Mucosa of rectum (tissue), 2 donors: ENCODE data around the gene MAPK1.
"Not testable (repeated sequence)": the region's sequence is repeated elsewhere in the genome, so short reads cannot be mapped to it uniquely, and the experiment has no call there.

ENCODE experiments used
- H3K27ac ChIP-seq, 2 donors: one replicate each; pipeline ENCODE4 v1.7.0; 2013; ENCODE audit warnings: inconsistent platforms in 2 of 2, low read depth in 2 of 2, low read length in 2 of 2
- H3K27me3 ChIP-seq, 2 donors: one replicate each; pipeline ENCODE4 v1.7.0; 2013; ENCODE audit warnings: low read length in 2 of 2; ENCODE audit not compliant: control insufficient read depth in 2 of 2, insufficient read depth in 2 of 2
- H3K36me3 ChIP-seq, 2 donors: one replicate each; pipeline ENCODE4 v1.7.0; 2013; ENCODE audit warnings: low read length in 2 of 2; ENCODE audit not compliant: control insufficient read depth in 2 of 2, insufficient read depth in 2 of 2
- H3K4me1 ChIP-seq, 2 donors: one replicate each; pipeline ENCODE4 v1.7.0; 2013; ENCODE audit warnings: low read length in 2 of 2, mild to moderate bottlenecking in 1 of 2; ENCODE audit not compliant: control insufficient read depth in 2 of 2, insufficient read depth in 2 of 2
- H3K4me3 ChIP-seq, 2 donors: one replicate each; pipeline ENCODE4 v1.7.0; 2013; ENCODE audit warnings: low read length in 2 of 2
- H3K9ac ChIP-seq, 2 donors: one replicate each; pipeline ENCODE4 v1.7.0; 2013; ENCODE audit warnings: low read length in 2 of 2, low read depth in 1 of 2, mild to moderate bottlenecking in 1 of 2
- H3K9me3 ChIP-seq, 2 donors: one replicate each; pipeline ENCODE4 v1.7.0; 2013; ENCODE audit warnings: low read length in 2 of 2; ENCODE audit not compliant: control insufficient read depth in 2 of 2
- donor health status: healthy.
- donor health status: Normal muscosa, but diverticular disease.

The MAPK1 gene

GRCh38 chr22:21716395-21717122 lies 150.9 kb downstream of the MAPK1 start:
- H3K9ac ChIP-seq, H3K9me3 ChIP-seq, H3K27ac ChIP-seq, H3K36me3 ChIP-seq, H3K4me1 ChIP-seq, H3K27me3 ChIP-seq, H3K4me3 ChIP-seq: not testable (repeated sequence)

- Histone ChIP-seq H3K27me3 (no peaks in the 10 kb centered on the region), H3K36me3 (peaks cover 0 to 2% of the 10 kb centered on the region in 2 donors), H3K4me1 (peaks cover 0 to 3% of the 10 kb centered on the region in 2 donors), H3K9me3 (no peaks in the 10 kb centered on the region), H3K27ac (no peak overlapping the region), H3K4me3 (no peak overlapping the region), H3K9ac (no peak overlapping the region)
Observed at GRCh38 chr22:21714786-21715185, 152.7 kb downstream of the MAPK1 start.

- H3K27me3 ChIP-seq, result no peaks in the 10 kb centered on the region
- H3K4me3 ChIP-seq, result no peak overlapping the region
- peaks cover 0 to 3% of the 10 kb centered on the region in 2 donors for H3K36me3 ChIP-seq
- no peak overlapping the region for H3K27ac ChIP-seq
- H3K9ac ChIP-seq, result no peak overlapping the region
- H3K9me3 ChIP-seq, result no peaks in the 10 kb centered on the region
- peaks cover 0 to 3% of the 10 kb centered on the region in 2 donors for H3K4me1 ChIP-seq
Observed at GRCh38 chr22:21714059-21714770, 153.2 kb downstream of the MAPK1 start.

- H3K27ac ChIP-seq, result no peak overlapping the region
- no peaks in the 10 kb centered on the region for H3K9me3 ChIP-seq
- no peak overlapping the region for H3K9ac ChIP-seq
- no peaks in the 10 kb centered on the region for H3K27me3 ChIP-seq
- H3K36me3 ChIP-seq, result peaks cover 0 to 3% of the 10 kb centered on the region in 2 donors
- H3K4me3 ChIP-seq, result no peak overlapping the region
- peaks cover 0 to 3% of the 10 kb centered on the region in 2 donors for H3K4me1 ChIP-seq
Observed at GRCh38 chr22:21713428-21714058, 153.9 kb downstream of the MAPK1 start.

GRCh38 chr22:21712751-21713427 lies 154.6 kb downstream of the MAPK1 start:
- no peaks in the 10 kb centered on the region for H3K9me3 ChIP-seq
- H3K9ac ChIP-seq, result no peak overlapping the region
- peaks cover 0 to 3% of the 10 kb centered on the region in 2 donors for H3K4me1 ChIP-seq
- no peak overlapping the region for H3K4me3 ChIP-seq
- H3K27me3 ChIP-seq, result no peaks in the 10 kb centered on the region
- H3K36me3 ChIP-seq, result peaks cover 0 to 3% of the 10 kb centered on the region in 2 donors
- no peak overlapping the region for H3K27ac ChIP-seq

GRCh38 chr22:21711851-21712250 lies 155.6 kb downstream of the MAPK1 start:
- no peak overlapping the region for H3K27ac ChIP-seq
- no peak overlapping the region for H3K9ac ChIP-seq
- H3K27me3 ChIP-seq, result no peaks in the 10 kb centered on the region
- H3K4me3 ChIP-seq, result no peak overlapping the region
- H3K4me1 ChIP-seq, result peaks cover 0 to 3% of the 10 kb centered on the region in 2 donors
- H3K9me3 ChIP-seq, result no peaks in the 10 kb centered on the region
- H3K36me3 ChIP-seq, result peaks cover 0 to 3% of the 10 kb centered on the region in 2 donors

GRCh38 chr22:21710156-21710555 lies 157.3 kb downstream of the MAPK1 start:
- H3K9me3 ChIP-seq, result no peaks in the 10 kb centered on the region
- no peak overlapping the region for H3K4me3 ChIP-seq
- H3K4me1 ChIP-seq, result peaks cover 0 to 3% of the 10 kb centered on the region in 2 donors
- peaks cover 0 to 3% of the 10 kb centered on the region in 2 donors for H3K36me3 ChIP-seq
- no peak overlapping the region for H3K27ac ChIP-seq
- H3K27me3 ChIP-seq, result no peaks in the 10 kb centered on the region
- H3K9ac ChIP-seq, result no peak overlapping the region

GRCh38 chr22:21709688-21710087 lies 157.8 kb downstream of the MAPK1 start:
- H3K27ac ChIP-seq, result no peak overlapping the region

GRCh38 chr22:21708960-21709359 lies 158.5 kb downstream of the MAPK1 start:
- Histone ChIP-seq H3K36me3 (peaks cover 0 to 3% of the 10 kb centered on the region in 2 donors), H3K27ac (no peak overlapping the region), H3K4me3 (no peak overlapping the region), H3K9ac (no peak overlapping the region), H3K4me1 (peaks cover 0 to 3% of the 10 kb centered on the region in 2 donors), H3K27me3 (no peaks in the 10 kb centered on the region), H3K9me3 (no peaks in the 10 kb centered on the region)

More at GRCh38 chr22:21709688-21710087, 157.8 kb downstream of the MAPK1 start:
- Histone ChIP-seq H3K4me1 (peaks cover 0 to 3% of the 10 kb centered on the region in 2 donors), H3K27me3 (no peaks in the 10 kb centered on the region), H3K9ac (no peak overlapping the region), H3K36me3 (peaks cover 0 to 3% of the 10 kb centered on the region in 2 donors), H3K9me3 (no peaks in the 10 kb centered on the region), H3K4me3 (no peak overlapping the region)
